DND-41 (cell line): ENCODE measurements around the gene RNF149.
"Not testable (repeated sequence)": the region's sequence is repeated elsewhere in the genome, so short reads cannot be mapped to it uniquely, and the experiment has no call there.

Source experiments
- ATAC-seq: fragments of 200-7000 bp; cut with Tn5 transposase; 3 replicates; pipeline ENCODE4 v1.9.1; 2021; ENCODE audit warnings: low read depth; ENCODE audit not compliant: insufficient read depth
- DNase-seq: peaks from one replicate; pipeline ENCODE4 v3.0.0-alpha.2; 2020
- H2AFZ ChIP-seq: 2 replicates; pipeline ENCODE4 v1.6.0; 2012; ENCODE audit warnings: low read depth, low read length
- H3K27ac ChIP-seq: 2 replicates; pipeline ENCODE4 v1.5.1; 2012; ENCODE audit warnings: low read length, inconsistent platforms
- H3K27me3 ChIP-seq: fragments of 200-600 bp; sonication (generic); 2 replicates; pipeline ENCODE4 v1.6.0; 2012; ENCODE audit warnings: low read length, mild to moderate bottlenecking, inconsistent platforms; ENCODE audit not compliant: insufficient read depth, poor library complexity
- H3K36me3 ChIP-seq: 2 replicates; pipeline ENCODE4 v1.5.1; 2012; ENCODE audit warnings: low read length, inconsistent platforms; ENCODE audit not compliant: insufficient read depth
- H3K4me1 ChIP-seq: 2 replicates; pipeline ENCODE4 v1.5.1; 2012; ENCODE audit warnings: mild to moderate bottlenecking, low read length; ENCODE audit not compliant: insufficient read depth
- H3K4me2 ChIP-seq: 2 replicates; pipeline ENCODE4 v1.6.0; 2012; ENCODE audit warnings: mild to moderate bottlenecking, moderate library complexity, low read length, inconsistent platforms; ENCODE audit not compliant: insufficient read depth
- H3K4me3 ChIP-seq, 2 experiments: fragments of 200-600 bp in 1 of 2; shearing (Covaris generic) in 1 of 2; 2 replicates each; pipeline ENCODE4 v1.5.1; 2012 to 2016; ENCODE audit warnings: inconsistent platforms in 2 of 2, low read length in 2 of 2, mild to moderate bottlenecking in 2 of 2, low read depth in 1 of 2, moderate library complexity in 1 of 2
- H3K79me2 ChIP-seq: 2 replicates; pipeline ENCODE4 v1.6.0; 2012; ENCODE audit warnings: low read length, inconsistent platforms; ENCODE audit not compliant: insufficient read depth
- H3K9ac ChIP-seq: 2 replicates; pipeline ENCODE4 v1.6.0; 2012; ENCODE audit warnings: low read depth, mild to moderate bottlenecking, inconsistent platforms, low read length, moderate library complexity
- H3K9me3 ChIP-seq: 2 replicates; pipeline ENCODE4 v1.5.1; 2012; ENCODE audit warnings: low read length, moderate library complexity, mild to moderate bottlenecking, inconsistent platforms; ENCODE audit not compliant: insufficient read depth, severe bottlenecking
- H4K20me1 ChIP-seq: 2 replicates; pipeline ENCODE4 v1.6.0; 2012; ENCODE audit warnings: low read length; ENCODE audit not compliant: insufficient read depth
- EZH2 ChIP-seq: IDR thresholded peaks from 3 replicates; pipeline ENCODE4 v1.6.1; 2012; ENCODE audit warnings: borderline replicate concordance, low read depth, mild to moderate bottlenecking, moderate library complexity, low read length, inconsistent platforms; ENCODE audit not compliant: severe bottlenecking
- TF ChIP-seq, protein P1 (sequence below): IDR thresholded peaks from 2 replicates; pipeline ENCODE4 v1.5.1; 2012; ENCODE audit warnings: borderline replicate concordance, low read length, moderate library complexity, mild to moderate bottlenecking; ENCODE audit not compliant: poor library complexity, severe bottlenecking; ENCODE audit errors: extremely low read depth

Gene RNF149

DNA sequence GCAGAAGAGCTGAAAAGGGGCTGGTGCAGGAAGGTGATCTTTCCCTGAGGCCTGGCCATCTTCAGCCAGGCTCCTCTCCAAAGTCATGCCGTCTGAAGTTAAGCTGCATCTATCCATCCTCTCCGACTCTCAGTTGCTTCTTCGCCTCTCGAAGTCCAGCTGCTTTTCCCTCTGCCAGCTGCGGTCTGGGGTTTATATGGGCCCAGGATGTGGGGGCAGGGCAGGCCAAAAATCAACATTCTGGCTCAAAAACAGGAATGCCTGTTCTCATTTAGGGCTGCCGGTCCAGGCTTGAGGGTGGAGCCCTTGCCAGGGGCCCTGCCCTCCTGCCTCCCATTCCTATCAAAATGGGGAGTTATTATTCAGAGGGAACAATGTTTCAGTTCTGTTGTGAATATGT, 47.6 kb upstream of the RNF149 start:
- DNase-seq (no peak), ATAC-seq (no peak)
- no peaks in the 10 kb centered on the region for H3K36me3 ChIP-seq
- H3K4me1 ChIP-seq = no peaks in the 10 kb centered on the region
- no peak overlapping the region for H3K27ac ChIP-seq
- no peak overlapping the region for H3K9ac ChIP-seq
- H3K4me3 ChIP-seq = no peak overlapping the region
- TF ChIP-seq, protein P1, sequence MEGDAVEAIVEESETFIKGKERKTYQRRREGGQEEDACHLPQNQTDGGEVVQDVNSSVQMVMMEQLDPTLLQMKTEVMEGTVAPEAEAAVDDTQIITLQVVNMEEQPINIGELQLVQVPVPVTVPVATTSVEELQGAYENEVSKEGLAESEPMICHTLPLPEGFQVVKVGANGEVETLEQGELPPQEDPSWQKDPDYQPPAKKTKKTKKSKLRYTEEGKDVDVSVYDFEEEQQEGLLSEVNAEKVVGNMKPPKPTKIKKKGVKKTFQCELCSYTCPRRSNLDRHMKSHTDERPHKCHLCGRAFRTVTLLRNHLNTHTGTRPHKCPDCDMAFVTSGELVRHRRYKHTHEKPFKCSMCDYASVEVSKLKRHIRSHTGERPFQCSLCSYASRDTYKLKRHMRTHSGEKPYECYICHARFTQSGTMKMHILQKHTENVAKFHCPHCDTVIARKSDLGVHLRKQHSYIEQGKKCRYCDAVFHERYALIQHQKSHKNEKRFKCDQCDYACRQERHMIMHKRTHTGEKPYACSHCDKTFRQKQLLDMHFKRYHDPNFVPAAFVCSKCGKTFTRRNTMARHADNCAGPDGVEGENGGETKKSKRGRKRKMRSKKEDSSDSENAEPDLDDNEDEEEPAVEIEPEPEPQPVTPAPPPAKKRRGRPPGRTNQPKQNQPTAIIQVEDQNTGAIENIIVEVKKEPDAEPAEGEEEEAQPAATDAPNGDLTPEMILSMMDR = no peak
- TF ChIP-seq EZH2 = no peak
- H4K20me1 ChIP-seq = no peaks in the 10 kb centered on the region
- no peaks in the 10 kb centered on the region for H3K9me3 ChIP-seq
- no peak overlapping the region for H3K4me2 ChIP-seq
- no peak overlapping the region for H2AFZ ChIP-seq
- H3K79me2 ChIP-seq = no peaks in the 10 kb centered on the region
- H3K27me3 ChIP-seq = no peaks in the 10 kb centered on the region

DNA sequence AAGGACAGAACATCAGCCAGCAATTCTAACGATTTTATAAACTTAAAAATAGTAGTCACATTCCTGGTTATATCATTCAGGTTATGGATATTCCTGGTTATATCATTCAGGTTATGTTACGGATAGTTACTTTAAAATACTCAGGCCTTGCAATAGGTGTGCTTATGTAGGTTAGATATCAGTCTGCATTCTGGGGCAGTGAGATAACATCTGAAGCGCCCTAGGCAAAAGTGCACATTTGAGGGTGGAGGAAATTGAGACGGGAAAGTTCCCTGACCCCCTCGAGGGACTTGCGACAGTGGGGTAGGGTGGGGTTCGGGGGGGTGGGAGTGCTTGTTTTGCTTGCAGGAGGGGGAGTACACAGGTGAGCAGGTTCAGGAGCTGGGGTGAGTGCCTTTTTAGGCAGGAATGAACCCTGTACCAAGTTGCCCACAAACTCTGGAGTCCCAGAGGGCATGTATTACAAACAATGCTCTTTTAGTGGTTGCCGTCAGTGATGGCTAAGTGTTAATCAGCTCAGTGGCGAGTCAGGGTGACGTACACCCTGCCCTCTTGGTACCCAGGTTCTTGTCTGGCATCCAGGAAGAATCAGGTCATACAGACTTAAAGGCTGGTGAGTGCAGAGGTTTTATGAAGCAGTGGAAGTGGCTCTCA, 47.0 kb upstream of the RNF149 start:
- no peak for ATAC-seq
- TF ChIP-seq EZH2 = no peak
- TF ChIP-seq, protein P1 = no peak
- no peaks in the 10 kb centered on the region for H3K36me3 ChIP-seq

DNA sequence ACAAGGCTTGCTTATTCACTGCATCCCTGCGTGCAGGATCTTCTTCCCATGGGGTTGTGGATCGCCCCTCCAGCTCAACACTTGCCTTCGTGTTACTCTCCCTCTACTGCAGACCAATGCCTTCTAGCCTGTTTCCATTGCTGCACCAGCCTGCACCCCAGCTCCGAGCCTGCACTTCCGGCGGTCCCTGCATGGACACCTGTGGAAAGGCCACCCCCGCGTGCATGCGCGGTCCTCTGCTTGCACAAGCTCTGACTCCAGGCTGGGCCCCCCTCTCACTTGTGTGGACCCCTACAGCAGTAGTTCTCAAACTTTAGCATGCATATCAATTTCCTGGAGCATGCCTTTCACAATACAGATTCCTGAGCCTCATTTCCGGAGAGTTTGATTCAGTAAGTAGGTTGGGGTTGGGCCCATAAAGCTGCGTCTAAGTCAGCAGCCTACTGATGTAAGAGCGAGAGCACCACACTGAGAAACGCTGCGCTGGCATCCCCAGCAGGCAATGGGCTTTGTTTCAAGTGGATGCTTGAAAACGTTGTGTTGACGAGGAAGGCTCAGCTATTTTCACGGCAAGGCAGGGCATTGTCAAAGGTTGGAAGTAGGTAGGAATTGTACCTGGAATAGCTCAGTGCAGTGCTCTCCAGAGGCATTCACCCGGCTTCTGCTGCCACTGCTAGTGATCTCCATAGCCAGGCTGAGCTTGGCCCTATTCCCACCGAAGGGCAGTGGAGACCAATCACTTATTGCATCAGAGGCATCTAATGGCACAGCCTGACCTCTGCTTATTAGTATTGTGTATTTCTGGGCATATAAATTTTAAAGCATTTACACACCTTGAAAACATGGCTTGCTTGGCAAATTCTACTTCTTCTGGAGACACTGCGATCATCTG, 46.2 kb upstream of the RNF149 start:
- Histone ChIP-seq H3K4me2 (no peak overlapping the region), H2AFZ (no peak overlapping the region), H3K36me3 (no peaks in the 10 kb centered on the region), H3K4me1 (no peaks in the 10 kb centered on the region), H3K79me2 (no peaks in the 10 kb centered on the region), H3K4me3 (no peak overlapping the region), H3K27me3 (no peaks in the 10 kb centered on the region), H3K9me3 (no peaks in the 10 kb centered on the region), H3K9ac (no peak overlapping the region), H3K27ac (no peak overlapping the region), H4K20me1 (no peaks in the 10 kb centered on the region)
- no peak for ATAC-seq
- TF ChIP-seq, protein P1 = no peak
- no peak for TF ChIP-seq EZH2
- DNase-seq = no peak

More for the DNA sequence above, 47.0 kb upstream of the RNF149 start:
- Histone ChIP-seq H3K4me3 (no peak overlapping the region), H3K9me3 (no peaks in the 10 kb centered on the region), H3K27ac (no peak overlapping the region), H3K27me3 (no peaks in the 10 kb centered on the region), H2AFZ (no peak overlapping the region), H3K4me2 (no peak overlapping the region), H3K4me1 (no peaks in the 10 kb centered on the region), H3K9ac (no peak overlapping the region), H3K79me2 (no peaks in the 10 kb centered on the region), H4K20me1 (no peaks in the 10 kb centered on the region)
- no peak for DNase-seq

DNA sequence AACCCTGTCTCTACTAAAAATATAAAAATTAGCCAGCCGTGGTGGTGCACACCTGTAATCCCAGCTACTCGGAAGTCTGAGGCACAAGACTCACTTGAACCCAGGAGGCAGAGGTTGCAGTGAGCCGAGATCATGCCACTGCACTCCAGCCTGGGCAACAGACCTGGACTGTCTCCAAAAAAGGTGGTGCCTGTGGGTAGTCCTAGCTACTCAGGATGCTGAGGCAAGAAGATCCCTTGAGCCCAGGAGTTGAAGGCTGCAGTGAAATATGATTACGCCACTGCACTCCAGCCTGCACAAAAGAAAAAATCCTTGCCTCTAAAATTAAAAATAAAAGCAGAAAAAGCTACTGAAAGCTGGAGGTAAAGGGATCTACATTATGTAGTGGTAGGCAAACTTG, 44.1 kb upstream of the RNF149 start:
- not testable (repeated sequence) for ATAC-seq, H3K9me3 ChIP-seq, H3K36me3 ChIP-seq, H4K20me1 ChIP-seq, H3K27me3 ChIP-seq, H3K9ac ChIP-seq, H2AFZ ChIP-seq, DNase-seq, H3K27ac ChIP-seq, H3K4me3 ChIP-seq, H3K79me2 ChIP-seq, H3K4me1 ChIP-seq, H3K4me2 ChIP-seq
